Gastrocnemius medialis (tissue), 4 donors: ENCODE measurements around the gene GRIK2.

Source experiments
- CTCF ChIP-seq, 5 experiments: fragments of 450-650 bp in 3 of 5; fragments of 200-600 bp in 2 of 5; sonication (generic) in 2 of 5; IDR thresholded peaks in 4 of 5; conservative IDR thresholded peaks in 1 of 5; 1 replicate in 4 of 5; 2 replicates in 1 of 5; pipeline ENCODE4 v1.5.1; 2016 to 2019; ENCODE audit warnings: antibody characterized with exemption in 5 of 5, mild to moderate bottlenecking in 3 of 5, moderate library complexity in 3 of 5
- POLR2A ChIP-seq, 2 donors: fragments of 450-650 bp; IDR thresholded peaks; one replicate each; pipeline ENCODE4 v1.6.1; 2017; ENCODE audit warnings: antibody characterized with exemption in 2 of 2, mild to moderate bottlenecking in 2 of 2, moderate library complexity in 2 of 2

DNA sequence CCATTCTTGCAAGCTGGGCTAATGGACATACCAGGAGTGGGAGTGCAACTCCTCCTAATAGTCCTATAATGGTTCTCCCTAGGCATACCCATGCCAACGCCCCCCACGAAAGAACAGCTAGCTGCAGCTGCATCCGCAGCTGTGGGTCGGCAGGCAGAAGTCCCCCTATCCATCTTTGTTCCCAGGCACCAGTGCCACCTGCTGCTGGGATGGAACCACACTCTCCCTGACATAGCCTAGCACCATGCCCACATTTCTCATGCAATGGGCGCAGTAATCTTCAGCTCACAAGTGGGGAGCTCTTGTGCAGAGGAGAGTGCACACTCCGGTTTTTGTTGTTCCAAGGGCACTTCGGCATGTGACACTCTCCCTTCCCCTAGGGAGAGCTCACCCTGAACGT is 567.8 kb downstream of the GRIK2 start:
- no peak for TF ChIP-seq CTCF (IDR thresholded peaks at IDR 0.05 in 4 of 5, conservative IDR thresholded peaks at IDR 0.05 in 1 of 5)
- no peak for TF ChIP-seq POLR2A (IDR thresholded peaks at IDR 0.05)
